Prostate gland (tissue), 2 donors: ENCODE data around the gene ZNF341. TPM values are rescaled to one million over a fixed set of nuclear protein-coding genes. Genes with fewer than 3 reads are reported as not detected.
"Not testable (repeated sequence)": the region's sequence is repeated elsewhere in the genome, so short reads cannot be mapped to it uniquely, and the experiment has no call there.

Experiments used
- DNase-seq: peaks from one replicate; pipeline ENCODE4 v3.0.0-alpha.2; 2019; ENCODE audit warnings: low spot score
- H3K27ac ChIP-seq, 2 donors: fragments of 200-600 bp; sonication (generic); 2 replicates each; pipeline ENCODE4 v1.5.1; 2017 to 2019
- H3K27me3 ChIP-seq: fragments of 200-600 bp; sonication (generic); replicated peaks from 2 replicates; pipeline ENCODE4 v1.5.1; 2019; ENCODE audit not compliant: insufficient read depth
- H3K36me3 ChIP-seq, 2 donors: fragments of 200-600 bp; sonication (generic); 1 replicate in 1 of 2; 2 replicates in 1 of 2; pipeline versions ENCODE4 v1.5.1 to v1.8.1; 2017 to 2019
- H3K4me1 ChIP-seq: fragments of 200-600 bp; sonication (generic); replicated peaks from 2 replicates; pipeline ENCODE4 v1.5.1; 2019
- H3K4me3 ChIP-seq, 2 donors: fragments of 200-600 bp; sonication (generic); 2 replicates each; pipeline ENCODE4 v1.5.1; 2017 to 2019
- H3K9me3 ChIP-seq: fragments of 200-600 bp; sonication (generic); 2 replicates; pipeline ENCODE4 v1.5.1; 2017
- CTCF ChIP-seq, 4 experiments: fragments of 200-600 bp in 2 of 4; fragments of 450-650 bp in 2 of 4; sonication (generic) in 2 of 4; IDR thresholded peaks; 1 replicate in 3 of 4; 2 replicates in 1 of 4; pipeline ENCODE4 v1.5.1; 2016 to 2019; ENCODE audit warnings: antibody characterized with exemption in 4 of 4, mild to moderate bottlenecking in 2 of 4, moderate library complexity in 2 of 4
- POLR2A ChIP-seq: fragments of 450-650 bp; IDR thresholded peaks from one replicate; pipeline ENCODE4 v1.6.1; 2016; ENCODE audit warnings: antibody characterized with exemption, mild to moderate bottlenecking
- POLR2AphosphoS5 ChIP-seq: sonication (generic); formaldehyde crosslinking; IDR thresholded peaks from one replicate; pipeline ENCODE4 v1.6.1; 2017; ENCODE audit warnings: antibody characterized with exemption
- WGBS: methylation state at CpG from one replicate; pipeline ENCODE4 v1.1.5; 2018; 5-methylcytosine and 5-hydroxymethylcytosine counted together
- intact Hi-C: fragments of 100-400 bp; cut with DNase I; formaldehyde crosslinking; loops from one replicate; pipeline ENCODE4 v1.14.2; 2022
- total RNA-seq, 2 donors: library from RNA; depleted of rRNA; stranded (reverse); fragments of >200 nt; gene quantifications; one replicate each; pipeline ENCODE4 v1.1.0, GENCODE V29; 2016

The ZNF341 gene
- total RNA-seq, 2 donors from 2014 or later = 2.8 to 7.0 TPM

- intact Hi-C loops = no loop called here
- TF ChIP-seq CTCF (IDR thresholded peaks at IDR 0.05) (no peak), POLR2AphosphoS5 (no peak), POLR2A (no peak)
- Histone ChIP-seq H3K27ac (no peak overlapping the region), H3K4me3 (no peak overlapping the region), H3K9me3 (no peaks in the 10 kb centered on the region), H3K4me1 (peaks cover 5% of the 10 kb centered on the region), H3K36me3 (no peaks in the 10 kb centered on the region), H3K27me3 (no peaks in the 10 kb centered on the region)
- WGBS = 93% methylated on average over 21 of the region's 31 CpGs
- no peak for DNase-seq
Observed at GRCh38 chr20:33791021-33791420, 59.2 kb downstream of the ZNF341 start.

- H3K9me3 ChIP-seq = no peaks in the 10 kb centered on the region
- H3K27me3 ChIP-seq = no peaks in the 10 kb centered on the region
- no peak for DNase-seq
- peaks cover 5% of the 10 kb centered on the region for H3K4me1 ChIP-seq
- intact Hi-C loops = no loop called here
- WGBS = 100% methylated on average over 6 of the region's 9 CpGs
- H3K4me3 ChIP-seq = no peak overlapping the region
- no peak for TF ChIP-seq CTCF (IDR thresholded peaks at IDR 0.05)
- no peak for TF ChIP-seq POLR2A
- TF ChIP-seq POLR2AphosphoS5 = no peak
- no peaks in the 10 kb centered on the region for H3K36me3 ChIP-seq
- H3K27ac ChIP-seq = no peak overlapping the region
Observed at GRCh38 chr20:33791540-33791939, 59.7 kb downstream of the ZNF341 start.

GRCh38 chr20:33791959-33792597 lies 60.3 kb downstream of the ZNF341 start:
- 85% methylated on average over 9 of the region's 13 CpGs for WGBS
- TF ChIP-seq POLR2A (no peak), CTCF (IDR thresholded peaks at IDR 0.05) (peak; percentile 48 to 64 (median 54))
- Histone ChIP-seq H3K4me3 (no peak overlapping the region), H3K4me1 (peaks cover 5% of the 10 kb centered on the region), H3K36me3 (no peaks in the 10 kb centered on the region), H3K27ac (no peak overlapping the region), H3K9me3 (no peaks in the 10 kb centered on the region), H3K27me3 (no peaks in the 10 kb centered on the region)
- intact Hi-C loops = no loop called here
- no peak for DNase-seq

GRCh38 chr20:33792598-33792989 lies 60.8 kb downstream of the ZNF341 start:
- H3K36me3 ChIP-seq, DNase-seq, H3K9me3 ChIP-seq, H3K4me1 ChIP-seq, intact Hi-C loops, H3K27me3 ChIP-seq, H3K4me3 ChIP-seq: not testable (repeated sequence)
- H3K27ac ChIP-seq = peak overlapping the region in 1 of 2 donors; percentile 3
- WGBS = 75% methylated on average over 3 of the region's 3 CpGs

GRCh38 chr20:33793011-33793931 lies 61.5 kb downstream of the ZNF341 start:
- no peaks in the 10 kb centered on the region for H3K9me3 ChIP-seq
- peaks cover 5% of the 10 kb centered on the region for H3K4me1 ChIP-seq
- no peaks in the 10 kb centered on the region for H3K27me3 ChIP-seq
- peak overlapping the region in 1 of 2 donors; percentile 3 for H3K27ac ChIP-seq
- no peaks in the 10 kb centered on the region for H3K36me3 ChIP-seq
- intact Hi-C loops = no loop called here
- DNase-seq = peak; percentile 43
- no peak overlapping the region for H3K4me3 ChIP-seq
- TF ChIP-seq CTCF (IDR thresholded peaks at IDR 0.05) = no peak
- peak; percentile 34 for TF ChIP-seq POLR2AphosphoS5
- WGBS = 64% methylated on average over 21 of the region's 21 CpGs
